Spleen (tissue), 11 donors: ENCODE results near the gene UBASH3B. TPM values are rescaled to one million over a fixed set of nuclear protein-coding genes. Genes with fewer than 3 reads are reported as not detected.

ENCODE experiments used
- DNase-seq: peaks from one replicate; pipeline ENCODE4 v3.0.0-alpha.2; 2020
- H3K27ac ChIP-seq, 8 donors: fragments of 200-600 bp; sonication (generic) in 7 of 8; 1 replicate in 4 of 8; 2 replicates in 4 of 8; pipeline versions ENCODE4 v1.5.0 to v1.8.0; 2016 to 2021; ENCODE audit warnings: inconsistent platforms in 4 of 8, mild to moderate bottlenecking in 4 of 8, moderate library complexity in 1 of 8
- H3K27me3 ChIP-seq, 7 donors: fragments of 200-600 bp; sonication (generic) in 6 of 7; replicated peaks in 1 of 7; 1 replicate in 4 of 7; 2 replicates in 3 of 7; pipeline versions ENCODE4 v1.5.0 to v1.8.0; 2016 to 2021; ENCODE audit warnings: inconsistent platforms in 3 of 7, mild to moderate bottlenecking in 1 of 7
- H3K36me3 ChIP-seq, 6 donors: fragments of 200-600 bp; sonication (generic) in 5 of 6; 1 replicate in 4 of 6; 2 replicates in 2 of 6; pipeline versions ENCODE4 v1.5.0 to v1.8.0; 2016 to 2021; ENCODE audit warnings: inconsistent platforms in 2 of 6
- H3K4me1 ChIP-seq, 6 donors: fragments of 200-600 bp; sonication (generic) in 5 of 6; 1 replicate in 3 of 6; 2 replicates in 3 of 6; pipeline versions ENCODE4 v1.5.0 to v1.8.0; 2016 to 2021; ENCODE audit warnings: inconsistent platforms in 3 of 6
- H3K4me3 ChIP-seq, 8 donors: fragments of 200-600 bp; sonication (generic) in 7 of 8; 1 replicate in 4 of 8; 2 replicates in 4 of 8; pipeline versions ENCODE4 v1.5.0 to v1.8.0; 2016 to 2021; ENCODE audit warnings: inconsistent platforms in 4 of 8, mild to moderate bottlenecking in 4 of 8, moderate library complexity in 2 of 8
- H3K9me3 ChIP-seq, 8 donors: fragments of 200-600 bp; sonication (generic) in 7 of 8; 1 replicate in 4 of 8; 2 replicates in 4 of 8; pipeline versions ENCODE4 v1.5.0 to v1.8.0; 2016 to 2021; ENCODE audit warnings: inconsistent platforms in 4 of 8
- CTCF ChIP-seq, 11 experiments: fragments of 200-600 bp in 7 of 11; fragments of 450-650 bp in 4 of 11; sonication (generic) in 4 of 11; IDR thresholded peaks in 8 of 11; conservative IDR thresholded peaks in 3 of 11; 1 replicate in 7 of 11; 2 replicates in 4 of 11; pipeline versions ENCODE4 v1.4.0 to v1.8.0; 2016 to 2021; ENCODE audit warnings: antibody characterized with exemption in 11 of 11, inconsistent platforms in 4 of 11, mild to moderate bottlenecking in 1 of 11
- POLR2A ChIP-seq, 3 donors: fragments of 450-650 bp; IDR thresholded peaks; one replicate each; pipeline ENCODE4 v1.5.1; 2017; ENCODE audit warnings: antibody characterized with exemption in 3 of 3, mild to moderate bottlenecking in 1 of 3
- POLR2AphosphoS5 ChIP-seq, 3 donors: sonication (generic); formaldehyde crosslinking; IDR thresholded peaks; one replicate each; pipeline ENCODE4 v1.5.1; 2017; ENCODE audit warnings: antibody characterized with exemption in 3 of 3
- WGBS, 5 donors: extraction: QIAGEN DNeasy Blood & Tissue Kit in 3 of 5; methylation state at CpG; one replicate each; pipeline versions ENCODE4 v1.1.5 to v1.1.7; 2013 to 2018; 5-methylcytosine and 5-hydroxymethylcytosine counted together
- intact Hi-C: fragments of 100-400 bp; cut with DNase I; formaldehyde crosslinking; loops from one replicate; pipeline ENCODE4 v1.15.0; 2023; ENCODE audit warnings: low total_unique reads
- polyA plus RNA-seq, 3 donors: library from polyadenylated mRNA; stranded (reverse); fragments of 200-250 nt; gene quantifications; one replicate each; pipeline ENCODE4 v1.2.1, GENCODE V29; 2013
- total RNA-seq, 7 donors: library from RNA; depleted of rRNA in 3 of 7; stranded (reverse); fragments of >200 nt in 3 of 7; fragmentation: NEBNext Ultra II Directional in 4 of 7; extraction: Animal tissue kit (Norgen Biotek cat#: 25700) in 4 of 7; gene quantifications; one replicate each; pipeline versions ENCODE4 v1.1.0 to v1.2.1, GENCODE V29; 2016 to 2021
- donor health status: healthy with polysubstance abuse.
- donor health status: DM: no; HTN: no; CAD: no; lungs with moderate emphysema.
- donor health status: DM: no; HTN: no; CAD: no.
- donor health status: Bipolar disorder and iron deficiency.
- donor health status: healthy.
- donor health status: DM: no; HTN: no; CAD: no.
- donor health status: DM: yes; HTN: yes; CAD: no.

Gene UBASH3B
- total and polyA plus RNA-seq, 10 donors = 4.4 to 190 (median 77.9) TPM

- 67 to 87% (median 72%) methylated on average over 4 of the region's 4 CpGs for WGBS, 5 donors
- no peak for DNase-seq
- intact Hi-C loops = no loop called here
- Histone ChIP-seq H3K9me3 (no peaks in the 10 kb centered on the region), H3K36me3 (no peaks in the 10 kb centered on the region), H3K4me1 (peaks cover 0 to 13% (median 2%) of the 10 kb centered on the region in 6 donors), H3K4me3 (no peak overlapping the region), H3K27me3 (no peaks in the 10 kb centered on the region), H3K27ac (no peak overlapping the region)
- TF ChIP-seq CTCF (IDR thresholded peaks at IDR 0.05 in 8 of 11, conservative IDR thresholded peaks at IDR 0.05 in 3 of 11) (no peak), POLR2A (IDR thresholded peaks at IDR 0.05) (no peak), POLR2AphosphoS5 (IDR thresholded peaks at IDR 0.05) (no peak)
Observed at GRCh38 chr11:122642472-122642922, 13.0 kb upstream of the UBASH3B start.

GRCh38 chr11:122642971-122643370 is 12.6 kb upstream of the UBASH3B start:
- no peak overlapping the region for H3K27ac ChIP-seq
- no peaks in the 10 kb centered on the region for H3K9me3 ChIP-seq
- no peaks in the 10 kb centered on the region for H3K27me3 ChIP-seq
- no peaks in the 10 kb centered on the region for H3K36me3 ChIP-seq
- TF ChIP-seq POLR2A (IDR thresholded peaks at IDR 0.05) (no peak), POLR2AphosphoS5 (IDR thresholded peaks at IDR 0.05) (no peak), CTCF (IDR thresholded peaks at IDR 0.05 in 8 of 11, conservative IDR thresholded peaks at IDR 0.05 in 3 of 11) (no peak)
- WGBS, 5 donors = 82 to 94% (median 91%) methylated on average over 6 of the region's 6 CpGs
- intact Hi-C loops = no loop called here
- DNase-seq = no peak
- peaks cover 0 to 14% (median 7%) of the 10 kb centered on the region in 6 donors for H3K4me1 ChIP-seq
- no peak overlapping the region for H3K4me3 ChIP-seq

GRCh38 chr11:122645847-122646246 is 9.7 kb upstream of the UBASH3B start:
- Histone ChIP-seq H3K9me3 (no peaks in the 10 kb centered on the region), H3K4me3 (no peak overlapping the region), H3K36me3 (no peaks in the 10 kb centered on the region), H3K27ac (no peak overlapping the region), H3K27me3 (no peaks in the 10 kb centered on the region), H3K4me1 (peaks cover 0 to 31% (median 11%) of the 10 kb centered on the region in 6 donors)
- DNase-seq = no peak
- WGBS, 5 donors = 90 to 99% (median 96%) methylated on average over 5 of the region's 5 CpGs
- intact Hi-C loops = no loop called here
- no peak for TF ChIP-seq POLR2A (IDR thresholded peaks at IDR 0.05)
- TF ChIP-seq CTCF (IDR thresholded peaks at IDR 0.05 in 8 of 11, conservative IDR thresholded peaks at IDR 0.05 in 3 of 11) = no peak
- TF ChIP-seq POLR2AphosphoS5 (IDR thresholded peaks at IDR 0.05) = no peak

- TF ChIP-seq POLR2A (IDR thresholded peaks at IDR 0.05) = no peak
- TF ChIP-seq POLR2AphosphoS5 (IDR thresholded peaks at IDR 0.05) = no peak
- no peak for TF ChIP-seq CTCF (IDR thresholded peaks at IDR 0.05 in 8 of 11, conservative IDR thresholded peaks at IDR 0.05 in 3 of 11)
- Histone ChIP-seq H3K4me1 (peaks cover 0 to 31% (median 11%) of the 10 kb centered on the region in 6 donors), H3K9me3 (no peaks in the 10 kb centered on the region), H3K36me3 (no peaks in the 10 kb centered on the region), H3K4me3 (no peak overlapping the region), H3K27me3 (no peaks in the 10 kb centered on the region), H3K27ac (no peak overlapping the region)
- no peak for DNase-seq
- intact Hi-C loops = no loop called here
- WGBS, 5 donors = 75 to 83% (median 82%) methylated on average over 6 of the region's 6 CpGs
Observed at GRCh38 chr11:122646549-122647340, 8.8 kb upstream of the UBASH3B start.
